ENCODE results near the gene RHOC.

Gene RHOC

GRCh38 chr1:112701227-112702066, 5.5 kb downstream of the RHOC start:
- Histone ChIP-seq H3K79me2 (ENCODE audit: control insufficient read depth, insufficient read depth, low read length, unreplicated experiment) (peaks cover 38% of the 10 kb centered on the region), H3K4me3 (ENCODE audit: low read depth, low read length) (no peak overlapping the region), H3K27me3 (ENCODE audit: insufficient read depth, low read length) (no peaks in the 10 kb centered on the region), H3K27ac (ENCODE audit: low read depth, low read length) (peak overlapping the region; percentile 74), H2AFZ (ENCODE audit: low read length, unreplicated experiment) (no peak overlapping the region), H3K36me3 (ENCODE audit: insufficient read depth, low read length) (no peaks in the 10 kb centered on the region), H3K4me1 (ENCODE audit: control insufficient read depth, insufficient read depth, low read length, unreplicated experiment) (peaks cover 47% of the 10 kb centered on the region)

GRCh38 chr1:112700290-112701226, 6.4 kb downstream of the RHOC start:
- Histone ChIP-seq H3K27ac (ENCODE audit: low read depth, low read length) (peak overlapping the region; percentile 74), H3K4me3 (ENCODE audit: low read depth, low read length) (no peak overlapping the region), H3K4me1 (ENCODE audit: control insufficient read depth, insufficient read depth, low read length, unreplicated experiment) (peaks cover 47% of the 10 kb centered on the region), H3K79me2 (ENCODE audit: control insufficient read depth, insufficient read depth, low read length, unreplicated experiment) (peaks cover 29% of the 10 kb centered on the region), H3K27me3 (ENCODE audit: insufficient read depth, low read length) (no peaks in the 10 kb centered on the region), H3K36me3 (ENCODE audit: insufficient read depth, low read length) (no peaks in the 10 kb centered on the region), H2AFZ (ENCODE audit: low read length, unreplicated experiment) (no peak overlapping the region)

GRCh38 chr1:112699425-112700144, 7.3 kb downstream of the RHOC start:
- H2AFZ ChIP-seq (ENCODE audit: low read length, unreplicated experiment): no peak overlapping the region
- peaks cover 24% of the 10 kb centered on the region for H3K79me2 ChIP-seq (ENCODE audit: control insufficient read depth, insufficient read depth, low read length, unreplicated experiment)
- H3K27me3 ChIP-seq (ENCODE audit: insufficient read depth, low read length): no peaks in the 10 kb centered on the region
- peaks cover 45% of the 10 kb centered on the region for H3K4me1 ChIP-seq (ENCODE audit: control insufficient read depth, insufficient read depth, low read length, unreplicated experiment)
- no peaks in the 10 kb centered on the region for H3K36me3 ChIP-seq (ENCODE audit: insufficient read depth, low read length)
- H3K4me3 ChIP-seq (ENCODE audit: low read depth, low read length): no peak overlapping the region
- H3K27ac ChIP-seq (ENCODE audit: low read depth, low read length): peak overlapping the region; percentile 74

GRCh38 chr1:112698366-112699310, 8.3 kb downstream of the RHOC start:
- H3K4me3 ChIP-seq (ENCODE audit: low read depth, low read length): no peak overlapping the region
- no peak overlapping the region for H2AFZ ChIP-seq (ENCODE audit: low read length, unreplicated experiment)
- no peaks in the 10 kb centered on the region for H3K27me3 ChIP-seq (ENCODE audit: insufficient read depth, low read length)
- peak overlapping the region; percentile 74; the same call in 1 of the 2 replicates for H3K27ac ChIP-seq (ENCODE audit: low read depth, low read length)
- H3K4me1 ChIP-seq (ENCODE audit: control insufficient read depth, insufficient read depth, low read length, unreplicated experiment): peaks cover 36% of the 10 kb centered on the region
- H3K36me3 ChIP-seq (ENCODE audit: insufficient read depth, low read length): no peaks in the 10 kb centered on the region
- H3K79me2 ChIP-seq (ENCODE audit: control insufficient read depth, insufficient read depth, low read length, unreplicated experiment): peaks cover 14% of the 10 kb centered on the region

GRCh38 chr1:112697781-112698201, 9.1 kb downstream of the RHOC start:
- H3K36me3 ChIP-seq (ENCODE audit: insufficient read depth, low read length): peaks cover 3% of the 10 kb centered on the region; the same call in 1 of the 2 replicates

GRCh38 chr1:112696578-112697314, 10.2 kb downstream of the RHOC start:
- peaks cover 12% of the 10 kb centered on the region; the same call in 1 of the 2 replicates for H3K36me3 ChIP-seq (ENCODE audit: insufficient read depth, low read length)
- H3K4me3 ChIP-seq (ENCODE audit: low read depth, low read length): no peak overlapping the region
- H3K27me3 ChIP-seq (ENCODE audit: insufficient read depth, low read length): no peaks in the 10 kb centered on the region
- no peak overlapping the region for H2AFZ ChIP-seq (ENCODE audit: low read length, unreplicated experiment)
- no peak overlapping the region for H3K27ac ChIP-seq (ENCODE audit: low read depth, low read length)
- peaks cover 24% of the 10 kb centered on the region for H3K4me1 ChIP-seq (ENCODE audit: control insufficient read depth, insufficient read depth, low read length, unreplicated experiment)
- no peaks in the 10 kb centered on the region for H3K79me2 ChIP-seq (ENCODE audit: control insufficient read depth, insufficient read depth, low read length, unreplicated experiment)

More at GRCh38 chr1:112697781-112698201, 9.1 kb downstream of the RHOC start:
- no peaks in the 10 kb centered on the region for H3K27me3 ChIP-seq (ENCODE audit: insufficient read depth, low read length)
- peaks cover 34% of the 10 kb centered on the region for H3K4me1 ChIP-seq (ENCODE audit: control insufficient read depth, insufficient read depth, low read length, unreplicated experiment)
- H3K27ac ChIP-seq (ENCODE audit: low read depth, low read length): no peak overlapping the region
- no peak overlapping the region for H2AFZ ChIP-seq (ENCODE audit: low read length, unreplicated experiment)
- H3K4me3 ChIP-seq (ENCODE audit: low read depth, low read length): no peak overlapping the region
- H3K79me2 ChIP-seq (ENCODE audit: control insufficient read depth, insufficient read depth, low read length, unreplicated experiment): peaks cover 6% of the 10 kb centered on the region

GRCh38 chr1:112695276-112695675, 11.7 kb downstream of the RHOC start:
- peaks cover 10% of the 10 kb centered on the region for H3K4me1 ChIP-seq (ENCODE audit: control insufficient read depth, insufficient read depth, low read length, unreplicated experiment)
- H3K27me3 ChIP-seq (ENCODE audit: insufficient read depth, low read length): no peaks in the 10 kb centered on the region
- no peaks in the 10 kb centered on the region for H3K79me2 ChIP-seq (ENCODE audit: control insufficient read depth, insufficient read depth, low read length, unreplicated experiment)
- H3K36me3 ChIP-seq (ENCODE audit: insufficient read depth, low read length): peaks cover 16% of the 10 kb centered on the region; the same call in 1 of the 2 replicates
- H2AFZ ChIP-seq (ENCODE audit: low read length, unreplicated experiment): no peak overlapping the region
- H3K27ac ChIP-seq (ENCODE audit: low read depth, low read length): no peak overlapping the region
- H3K4me3 ChIP-seq (ENCODE audit: low read depth, low read length): no peak overlapping the region

- Histone ChIP-seq H3K27me3 (ENCODE audit: insufficient read depth, low read length) (no peaks in the 10 kb centered on the region), H3K4me1 (ENCODE audit: control insufficient read depth, insufficient read depth, low read length, unreplicated experiment) (peaks cover 2% of the 10 kb centered on the region), H3K27ac (ENCODE audit: low read depth, low read length) (no peak overlapping the region), H3K36me3 (ENCODE audit: insufficient read depth, low read length) (peaks cover 16% of the 10 kb centered on the region; the same call in 1 of the 2 replicates), H3K79me2 (ENCODE audit: control insufficient read depth, insufficient read depth, low read length, unreplicated experiment) (no peaks in the 10 kb centered on the region), H2AFZ (ENCODE audit: low read length, unreplicated experiment) (no peak overlapping the region), H3K4me3 (ENCODE audit: low read depth, low read length) (no peak overlapping the region)
Observed at GRCh38 chr1:112694363-112694929, 12.5 kb downstream of the RHOC start.

- Histone ChIP-seq H3K27me3 (ENCODE audit: insufficient read depth, low read length) (no peaks in the 10 kb centered on the region), H2AFZ (ENCODE audit: low read length, unreplicated experiment) (no peak overlapping the region), H3K36me3 (ENCODE audit: insufficient read depth, low read length) (peaks cover 16% of the 10 kb centered on the region; the same call in 1 of the 2 replicates), H3K4me3 (ENCODE audit: low read depth, low read length) (no peak overlapping the region), H3K4me1 (ENCODE audit: control insufficient read depth, insufficient read depth, low read length, unreplicated experiment) (no peaks in the 10 kb centered on the region), H3K27ac (ENCODE audit: low read depth, low read length) (no peak overlapping the region), H3K79me2 (ENCODE audit: control insufficient read depth, insufficient read depth, low read length, unreplicated experiment) (no peaks in the 10 kb centered on the region)
Observed at GRCh38 chr1:112693821-112694220, 13.1 kb downstream of the RHOC start.
